ENCODE data around the gene NUP85. TPM values are rescaled to one million over a fixed set of nuclear protein-coding genes. Genes with fewer than 3 reads are reported as not detected.

NUP85 gene
- total RNA-seq, 1 experiment from 2014 or later = 141 TPM

DNA sequence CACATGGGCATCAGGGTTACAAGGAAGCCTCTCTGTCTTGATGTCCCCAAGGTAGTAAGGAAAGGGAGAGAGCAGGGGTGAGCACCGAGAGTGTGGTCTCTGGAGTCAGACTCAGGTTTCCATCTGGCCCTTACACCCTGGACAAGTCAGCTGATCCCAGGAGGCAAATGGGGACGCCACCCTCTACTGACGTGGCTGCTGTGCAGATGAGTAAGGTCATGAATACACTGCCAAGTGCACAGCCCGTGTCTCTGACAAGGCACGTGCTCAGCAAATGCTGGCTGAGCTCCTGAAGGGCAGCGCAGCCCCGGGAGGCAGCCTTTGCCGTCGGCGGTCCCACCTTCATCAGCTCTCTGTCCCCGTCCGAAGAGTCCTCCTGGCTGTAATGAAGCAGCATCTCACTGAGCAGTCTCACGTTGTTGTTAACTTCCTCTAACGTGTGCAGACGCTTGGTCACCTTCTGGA is 36.5 kb downstream of the NUP85 start:
- CTCF ChIA-PET = interaction anchor here (0.6 kb wide), 1 partner anchor 10 kb away, joined by 7 read pairs; no protein-coding TSS in a partner anchor

DNA sequence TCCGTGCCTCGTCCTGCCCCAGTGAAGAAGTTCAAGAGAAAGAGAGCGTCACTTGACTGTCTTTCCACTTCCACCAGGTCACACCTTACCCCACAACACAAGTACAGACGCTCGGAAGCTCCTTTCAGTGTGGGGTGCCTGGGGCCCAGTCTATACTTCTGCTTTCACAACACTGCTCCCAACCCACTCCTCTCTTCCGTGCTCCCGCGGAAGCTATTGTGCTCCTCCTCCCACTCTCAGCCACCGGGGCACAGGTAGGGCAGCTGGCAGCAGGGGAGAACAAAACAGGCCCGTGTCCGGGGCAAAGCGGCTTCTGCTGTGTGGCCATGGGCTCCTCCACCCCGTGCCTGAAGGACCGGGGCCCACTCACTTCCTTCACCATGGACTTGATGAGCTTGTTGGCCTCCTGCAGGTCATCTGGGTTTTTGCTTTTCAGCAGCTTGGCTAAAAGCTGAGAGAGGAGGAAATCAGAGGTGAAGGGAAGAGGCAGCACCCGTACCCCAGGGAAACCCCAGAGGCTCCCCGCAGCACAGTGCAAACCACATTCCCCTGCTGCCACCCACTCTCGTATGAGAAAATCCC is 37.1 kb downstream of the NUP85 start:
- 0 out of 2 replicates have a peak, but pooled peaks cover 3% of the 10 kb centered on the region for H3K4me1 ChIP-seq (ENCODE audit: control insufficient read depth, insufficient read depth, low read length)
- peaks cover 8% of the 10 kb centered on the region for H3K36me3 ChIP-seq (ENCODE audit: control insufficient read depth, insufficient read depth, low read length)
- in situ Hi-C loops (cut with HindIII; ENCODE audit: low pct_unique_long_range_greater_than_20kb, low sequenced_read_pairs) (no loop called here), intact Hi-C loops (cut with micrococcal nuclease; ENCODE audit: unreplicated experiment) (no loop called here)
- H3K27ac ChIP-seq (ENCODE audit: low read length) = no peak overlapping the region
- ChIA-PET CTCF (no interaction called here), POLR2A (no interaction called here)
- TF ChIP-seq POLR2AphosphoS5 (IDR thresholded peaks at IDR 0.05; ENCODE audit: low read depth, low read length) = no peak
- TF ChIP-seq, protein P1, sequence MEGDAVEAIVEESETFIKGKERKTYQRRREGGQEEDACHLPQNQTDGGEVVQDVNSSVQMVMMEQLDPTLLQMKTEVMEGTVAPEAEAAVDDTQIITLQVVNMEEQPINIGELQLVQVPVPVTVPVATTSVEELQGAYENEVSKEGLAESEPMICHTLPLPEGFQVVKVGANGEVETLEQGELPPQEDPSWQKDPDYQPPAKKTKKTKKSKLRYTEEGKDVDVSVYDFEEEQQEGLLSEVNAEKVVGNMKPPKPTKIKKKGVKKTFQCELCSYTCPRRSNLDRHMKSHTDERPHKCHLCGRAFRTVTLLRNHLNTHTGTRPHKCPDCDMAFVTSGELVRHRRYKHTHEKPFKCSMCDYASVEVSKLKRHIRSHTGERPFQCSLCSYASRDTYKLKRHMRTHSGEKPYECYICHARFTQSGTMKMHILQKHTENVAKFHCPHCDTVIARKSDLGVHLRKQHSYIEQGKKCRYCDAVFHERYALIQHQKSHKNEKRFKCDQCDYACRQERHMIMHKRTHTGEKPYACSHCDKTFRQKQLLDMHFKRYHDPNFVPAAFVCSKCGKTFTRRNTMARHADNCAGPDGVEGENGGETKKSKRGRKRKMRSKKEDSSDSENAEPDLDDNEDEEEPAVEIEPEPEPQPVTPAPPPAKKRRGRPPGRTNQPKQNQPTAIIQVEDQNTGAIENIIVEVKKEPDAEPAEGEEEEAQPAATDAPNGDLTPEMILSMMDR (IDR thresholded peaks at IDR 0.05) = no peak
- TF ChIP-seq SIN3A (IDR thresholded peaks at IDR 0.05; ENCODE audit: borderline replicate concordance, insufficient read depth, low read depth, low read length) = no peak
- TF ChIP-seq, protein P2, sequence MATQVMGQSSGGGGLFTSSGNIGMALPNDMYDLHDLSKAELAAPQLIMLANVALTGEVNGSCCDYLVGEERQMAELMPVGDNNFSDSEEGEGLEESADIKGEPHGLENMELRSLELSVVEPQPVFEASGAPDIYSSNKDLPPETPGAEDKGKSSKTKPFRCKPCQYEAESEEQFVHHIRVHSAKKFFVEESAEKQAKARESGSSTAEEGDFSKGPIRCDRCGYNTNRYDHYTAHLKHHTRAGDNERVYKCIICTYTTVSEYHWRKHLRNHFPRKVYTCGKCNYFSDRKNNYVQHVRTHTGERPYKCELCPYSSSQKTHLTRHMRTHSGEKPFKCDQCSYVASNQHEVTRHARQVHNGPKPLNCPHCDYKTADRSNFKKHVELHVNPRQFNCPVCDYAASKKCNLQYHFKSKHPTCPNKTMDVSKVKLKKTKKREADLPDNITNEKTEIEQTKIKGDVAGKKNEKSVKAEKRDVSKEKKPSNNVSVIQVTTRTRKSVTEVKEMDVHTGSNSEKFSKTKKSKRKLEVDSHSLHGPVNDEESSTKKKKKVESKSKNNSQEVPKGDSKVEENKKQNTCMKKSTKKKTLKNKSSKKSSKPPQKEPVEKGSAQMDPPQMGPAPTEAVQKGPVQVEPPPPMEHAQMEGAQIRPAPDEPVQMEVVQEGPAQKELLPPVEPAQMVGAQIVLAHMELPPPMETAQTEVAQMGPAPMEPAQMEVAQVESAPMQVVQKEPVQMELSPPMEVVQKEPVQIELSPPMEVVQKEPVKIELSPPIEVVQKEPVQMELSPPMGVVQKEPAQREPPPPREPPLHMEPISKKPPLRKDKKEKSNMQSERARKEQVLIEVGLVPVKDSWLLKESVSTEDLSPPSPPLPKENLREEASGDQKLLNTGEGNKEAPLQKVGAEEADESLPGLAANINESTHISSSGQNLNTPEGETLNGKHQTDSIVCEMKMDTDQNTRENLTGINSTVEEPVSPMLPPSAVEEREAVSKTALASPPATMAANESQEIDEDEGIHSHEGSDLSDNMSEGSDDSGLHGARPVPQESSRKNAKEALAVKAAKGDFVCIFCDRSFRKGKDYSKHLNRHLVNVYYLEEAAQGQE (IDR thresholded peaks at IDR 0.05; ENCODE audit: insufficient read depth in 1 of 2, low read depth in 2 of 2, low read length in 1 of 2) = no peak
- no peak for TF ChIP-seq TCF7L2 (IDR thresholded peaks at IDR 0.05; ENCODE audit: low read depth, low read length)
- H3K4me3 ChIP-seq (ENCODE audit: low read depth in 2 of 2, low read length in 2 of 2) = no peak overlapping the region
- DNase-seq (ENCODE audit: low read depth, low spot score) = no peak
- no peaks in the 10 kb centered on the region for H3K9me3 ChIP-seq (ENCODE audit: control insufficient read depth, insufficient read depth, low read depth, low read length)
- H3K27me3 ChIP-seq (ENCODE audit: control insufficient read depth, insufficient read depth, low read length) = no peaks in the 10 kb centered on the region
- no peak for ATAC-seq
- no TSS peak for BruUV-seq (replicated peaks)

More for the DNA sequence above, 36.5 kb downstream of the NUP85 start:
- ATAC-seq (no peak), DNase-seq (ENCODE audit: low read depth, low spot score) (no peak)
- intact Hi-C loops (cut with micrococcal nuclease; ENCODE audit: unreplicated experiment) = no loop called here
- in situ Hi-C loops (cut with HindIII; ENCODE audit: low pct_unique_long_range_greater_than_20kb, low sequenced_read_pairs) = no loop called here
- Histone ChIP-seq H3K4me3 (ENCODE audit: low read depth in 2 of 2, low read length in 2 of 2) (no peak overlapping the region), H3K36me3 (ENCODE audit: control insufficient read depth, insufficient read depth, low read length) (peaks cover 10% of the 10 kb centered on the region), H3K9me3 (ENCODE audit: control insufficient read depth, insufficient read depth, low read depth, low read length) (no peaks in the 10 kb centered on the region), H3K4me1 (ENCODE audit: control insufficient read depth, insufficient read depth, low read length) (0 out of 2 replicates have a peak, but pooled peaks cover 3% of the 10 kb centered on the region), H3K27ac (ENCODE audit: low read length) (no peak overlapping the region), H3K27me3 (ENCODE audit: control insufficient read depth, insufficient read depth, low read length) (no peaks in the 10 kb centered on the region)
- TF ChIP-seq POLR2AphosphoS5 (IDR thresholded peaks at IDR 0.05; ENCODE audit: low read depth, low read length) (no peak), TCF7L2 (IDR thresholded peaks at IDR 0.05; ENCODE audit: low read depth, low read length) (no peak), SIN3A (IDR thresholded peaks at IDR 0.05; ENCODE audit: borderline replicate concordance, insufficient read depth, low read depth, low read length) (no peak)
- TF ChIP-seq, protein P2 (IDR thresholded peaks at IDR 0.05; ENCODE audit: insufficient read depth in 1 of 2, low read depth in 2 of 2, low read length in 1 of 2) = no peak
- TF ChIP-seq, protein P1 (IDR thresholded peaks at IDR 0.05) = no peak
- POLR2A ChIA-PET = no interaction called here
- BruUV-seq (replicated peaks) = no TSS peak
